Body of pancreas (tissue), 4 donors: Measurements from ENCODE around the gene FAM120C. TPM values are rescaled to one million over a fixed set of nuclear protein-coding genes. Genes with fewer than 3 reads are reported as not detected.

Experiments
- ATAC-seq: fragments of 150-250 bp; one replicate; pipeline ENCODE4 v1.9.1; 2016
- DNase-seq, 4 donors: peaks; one replicate each; pipeline ENCODE4 v3.0.0-alpha.2; 2019
- H3K27ac ChIP-seq, 4 donors: fragments of 200-600 bp; sonication (generic); 1 replicate in 3 of 4; 2 replicates in 1 of 4; pipeline versions ENCODE4 v1.5.1 to v1.6.1; 2016 to 2019; ENCODE audit warnings: mild to moderate bottlenecking in 1 of 4, mixed read lengths in 1 of 4, moderate library complexity in 1 of 4
- H3K27me3 ChIP-seq, 2 donors: fragments of 200-600 bp; sonication (generic); one replicate each; pipeline ENCODE4 v1.6.0; 2016; ENCODE audit warnings: mild to moderate bottlenecking in 1 of 2
- H3K36me3 ChIP-seq, 2 donors: fragments of 200-600 bp; sonication (generic); replicated peaks in 1 of 2; 2 replicates each; pipeline ENCODE4 v1.5.1; 2016; ENCODE audit warnings: low read depth in 2 of 2; ENCODE audit not compliant: insufficient read depth in 1 of 2
- H3K4me1 ChIP-seq: fragments of 200-600 bp; sonication (generic); one replicate; pipeline ENCODE4 v1.6.0; 2016
- H3K4me3 ChIP-seq, 2 donors: fragments of 200-600 bp; sonication (generic); 1 replicate in 1 of 2; 2 replicates in 1 of 2; pipeline ENCODE4 v1.5.1; 2016 to 2019
- H3K9me3 ChIP-seq, 3 donors: fragments of 200-600 bp; sonication (generic); 1 replicate in 2 of 3; 2 replicates in 1 of 3; pipeline ENCODE4 v1.5.1; 2016
- POLR2A ChIP-seq, 3 donors: fragments of 450-650 bp; IDR thresholded peaks; one replicate each; pipeline ENCODE4 v1.6.1; 2016; ENCODE audit warnings: antibody characterized with exemption in 3 of 3, mild to moderate bottlenecking in 2 of 3
- WGBS, 2 donors: methylation state at CpG; one replicate each; pipeline ENCODE4 v1.1.5; 2017; 5-methylcytosine and 5-hydroxymethylcytosine counted together
- intact Hi-C: fragments of 100-400 bp; cut with DNase I; formaldehyde crosslinking; loops from one replicate; pipeline ENCODE4 v1.15.1; 2023
- total RNA-seq, 2 donors: library from RNA; depleted of rRNA; stranded (reverse); fragments of >200 nt; gene quantifications; one replicate each; pipeline ENCODE4 v1.1.0, GENCODE V29; 2016
- TF ChIP-seq, protein P1 (sequence below), 7 experiments: fragments of 450-650 bp in 4 of 7; fragments of 200-600 bp in 3 of 7; sonication (generic) in 3 of 7; IDR thresholded peaks; one replicate each; pipeline ENCODE4 v1.5.1; 2016 to 2019; ENCODE audit warnings: antibody characterized with exemption in 7 of 7

FAM120C gene
- total RNA-seq, 2 donors from 2014 or later = 4.2 to 5.6 TPM

DNA sequence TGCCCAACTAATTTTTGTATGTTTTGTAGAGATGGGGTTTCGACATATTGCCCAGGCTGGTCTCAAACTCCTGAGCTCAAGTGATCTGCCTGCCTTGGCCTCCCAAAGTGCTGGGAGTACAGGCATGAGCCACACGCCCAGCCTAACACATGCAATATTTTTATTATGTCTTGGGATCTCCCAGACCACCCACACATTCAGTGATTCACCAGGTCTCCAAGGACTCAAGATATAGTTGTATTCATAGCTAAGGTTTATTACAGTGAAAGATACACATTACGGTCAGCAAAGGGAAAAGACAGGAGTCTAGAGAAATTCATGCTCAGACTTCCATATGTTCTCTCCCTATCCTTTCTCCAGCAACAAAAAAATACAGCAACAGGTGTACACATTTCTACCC is 25.5 kb upstream of the FAM120C start:
- no peak for DNase-seq
- WGBS, 2 donors = 85 to 100% methylated on average over 1 to 3 of the region's 3 CpGs
- TF ChIP-seq, protein P1, sequence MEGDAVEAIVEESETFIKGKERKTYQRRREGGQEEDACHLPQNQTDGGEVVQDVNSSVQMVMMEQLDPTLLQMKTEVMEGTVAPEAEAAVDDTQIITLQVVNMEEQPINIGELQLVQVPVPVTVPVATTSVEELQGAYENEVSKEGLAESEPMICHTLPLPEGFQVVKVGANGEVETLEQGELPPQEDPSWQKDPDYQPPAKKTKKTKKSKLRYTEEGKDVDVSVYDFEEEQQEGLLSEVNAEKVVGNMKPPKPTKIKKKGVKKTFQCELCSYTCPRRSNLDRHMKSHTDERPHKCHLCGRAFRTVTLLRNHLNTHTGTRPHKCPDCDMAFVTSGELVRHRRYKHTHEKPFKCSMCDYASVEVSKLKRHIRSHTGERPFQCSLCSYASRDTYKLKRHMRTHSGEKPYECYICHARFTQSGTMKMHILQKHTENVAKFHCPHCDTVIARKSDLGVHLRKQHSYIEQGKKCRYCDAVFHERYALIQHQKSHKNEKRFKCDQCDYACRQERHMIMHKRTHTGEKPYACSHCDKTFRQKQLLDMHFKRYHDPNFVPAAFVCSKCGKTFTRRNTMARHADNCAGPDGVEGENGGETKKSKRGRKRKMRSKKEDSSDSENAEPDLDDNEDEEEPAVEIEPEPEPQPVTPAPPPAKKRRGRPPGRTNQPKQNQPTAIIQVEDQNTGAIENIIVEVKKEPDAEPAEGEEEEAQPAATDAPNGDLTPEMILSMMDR (IDR thresholded peaks at IDR 0.05) = no peak
- TF ChIP-seq POLR2A (IDR thresholded peaks at IDR 0.05) = no peak

DNA sequence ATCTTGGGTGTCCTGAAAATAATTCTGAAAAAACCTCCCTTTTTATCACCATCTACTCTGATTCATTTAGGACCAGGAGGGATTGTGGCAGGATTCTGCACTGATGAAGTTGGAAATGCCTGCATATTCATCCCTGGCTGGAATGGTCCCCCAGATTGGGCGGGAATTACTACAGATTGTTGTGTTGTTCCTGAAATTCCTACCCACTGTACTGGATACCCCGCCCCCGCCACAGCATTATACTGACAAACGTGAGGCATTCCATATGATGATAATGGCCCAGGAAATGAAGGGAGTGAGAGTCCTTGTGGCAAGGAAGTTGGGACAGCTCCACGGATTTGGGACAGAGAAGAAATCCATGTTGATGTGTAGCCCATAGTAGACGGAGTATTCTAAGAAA is 15.2 kb upstream of the FAM120C start:
- intact Hi-C loops = no loop called here
- ATAC-seq = no peak
- Histone ChIP-seq H3K36me3 (no peaks in the 10 kb centered on the region), H3K4me1 (no peaks in the 10 kb centered on the region), H3K4me3 (no peak overlapping the region), H3K27ac (no peak overlapping the region), H3K9me3 (no peaks in the 10 kb centered on the region), H3K27me3 (no peaks in the 10 kb centered on the region)
- TF ChIP-seq, protein P1 (IDR thresholded peaks at IDR 0.05) = no peak
- TF ChIP-seq POLR2A (IDR thresholded peaks at IDR 0.05) = no peak
- no peak for DNase-seq
- WGBS, 2 donors = 64 to 66% methylated on average over 3 to 6 of the region's 6 CpGs

More for the DNA sequence above, 25.5 kb upstream of the FAM120C start:
- H3K27me3 ChIP-seq = no peaks in the 10 kb centered on the region
- no peak for ATAC-seq
- H3K4me3 ChIP-seq = no peak overlapping the region
- no peaks in the 10 kb centered on the region for H3K4me1 ChIP-seq
- no peak overlapping the region for H3K27ac ChIP-seq
- no peaks in the 10 kb centered on the region for H3K36me3 ChIP-seq
- intact Hi-C loops = no loop called here
- no peaks in the 10 kb centered on the region for H3K9me3 ChIP-seq

DNA sequence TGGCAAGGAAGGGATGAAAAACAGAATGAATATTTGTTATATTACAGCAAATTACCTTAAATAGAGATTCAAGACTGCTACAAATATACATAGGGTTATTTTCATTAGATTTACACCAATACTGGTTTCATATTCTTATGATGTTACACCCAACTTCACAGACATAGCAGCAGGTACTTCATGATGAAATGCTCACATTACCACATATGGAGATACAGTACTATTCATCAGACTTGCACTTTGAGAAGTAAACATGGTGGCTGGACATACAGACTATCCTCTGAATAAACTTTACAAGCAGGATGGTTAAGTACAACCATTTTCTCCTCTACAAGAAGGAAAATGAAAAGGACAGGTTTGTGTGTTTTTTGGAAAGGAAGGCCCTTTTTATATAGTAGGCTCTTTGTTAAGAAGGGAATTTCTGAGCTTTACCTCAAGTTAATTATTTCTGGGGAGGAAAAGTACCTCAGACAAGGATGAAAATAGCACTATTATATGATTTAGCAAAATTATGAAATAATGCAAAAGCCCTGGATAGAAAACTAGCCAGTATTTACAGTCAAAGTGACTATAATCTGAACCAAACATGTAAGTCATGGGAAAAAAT is 12.0 kb upstream of the FAM120C start:
- DNase-seq = no peak
- Histone ChIP-seq H3K9me3 (no peaks in the 10 kb centered on the region), H3K4me1 (no peaks in the 10 kb centered on the region), H3K27me3 (no peaks in the 10 kb centered on the region), H3K4me3 (no peak overlapping the region), H3K36me3 (no peaks in the 10 kb centered on the region), H3K27ac (peak overlapping the region in 1 of 4 donors; percentile 34)
- no peak for ATAC-seq
- intact Hi-C loops = no loop called here
- TF ChIP-seq, protein P1 (IDR thresholded peaks at IDR 0.05) = no peak

DNA sequence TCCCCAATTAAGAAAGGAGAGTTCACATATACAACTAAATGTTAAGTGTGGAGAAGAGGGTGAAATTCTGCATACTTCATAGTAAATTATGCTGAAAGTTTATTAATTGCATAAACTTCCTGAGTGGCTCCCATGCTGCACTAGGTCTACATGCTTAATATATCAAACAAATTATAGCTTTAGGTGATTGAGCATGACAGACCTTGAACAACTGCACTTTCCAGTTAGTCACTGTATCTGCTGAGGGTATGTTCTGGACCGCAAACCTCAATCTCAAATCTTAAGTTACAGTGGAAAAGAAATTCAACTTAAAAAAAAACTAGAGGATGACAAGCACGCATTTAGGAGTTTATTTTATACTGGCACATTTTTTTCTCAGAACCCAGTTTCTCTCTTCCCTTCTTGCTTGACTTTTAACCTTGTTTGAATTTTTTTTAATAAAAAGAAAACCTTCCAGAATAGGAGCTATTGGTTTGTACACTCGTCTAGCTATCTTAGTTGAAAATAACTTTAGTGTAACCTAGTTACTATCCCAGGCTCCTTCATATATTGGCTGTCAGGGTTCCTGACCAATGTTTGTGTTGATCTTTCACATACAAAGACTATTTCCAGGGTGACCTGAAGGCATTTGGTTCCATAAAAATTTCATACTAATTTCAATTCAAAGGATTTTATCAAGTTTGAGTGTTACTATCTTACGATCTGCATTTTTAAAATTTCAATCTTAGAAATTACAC is 10.2 kb upstream of the FAM120C start:
- DNase-seq (no peak), ATAC-seq (no peak)
- Histone ChIP-seq H3K9me3 (no peaks in the 10 kb centered on the region), H3K27me3 (no peaks in the 10 kb centered on the region), H3K4me3 (no peak overlapping the region), H3K4me1 (no peaks in the 10 kb centered on the region), H3K36me3 (no peaks in the 10 kb centered on the region), H3K27ac (no peak overlapping the region)
- intact Hi-C loops = no loop called here
- TF ChIP-seq POLR2A (IDR thresholded peaks at IDR 0.05) = no peak
- TF ChIP-seq, protein P1 (IDR thresholded peaks at IDR 0.05) = no peak
- WGBS, 2 donors = 70 to 74% methylated on average over 4 of the region's 4 CpGs

DNA sequence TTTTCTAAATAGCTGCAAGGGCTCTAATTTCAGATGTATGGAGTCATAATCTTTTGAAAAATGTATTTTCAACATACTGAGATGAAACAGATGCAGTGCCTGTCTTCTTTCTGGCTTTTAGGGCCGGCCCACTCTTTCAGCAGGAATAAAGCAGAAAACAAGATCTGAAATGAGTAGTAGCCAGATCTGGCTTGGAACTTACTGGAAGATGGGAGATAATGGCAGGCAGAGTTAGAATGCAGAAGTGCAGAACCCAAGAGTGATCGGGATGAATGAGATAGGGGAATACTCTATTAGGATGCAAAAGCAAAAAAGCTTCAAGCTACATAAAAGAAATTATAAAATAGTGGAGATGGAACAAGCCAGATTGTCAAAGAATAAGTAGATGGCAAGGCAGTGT is 1.4 kb upstream of the FAM120C start:
- no peaks in the 10 kb centered on the region for H3K36me3 ChIP-seq
- ATAC-seq = no peak
- 72 to 88% methylated on average over 2 of the region's 2 CpGs for WGBS, 2 donors
- TF ChIP-seq POLR2A (IDR thresholded peaks at IDR 0.05) = no peak
- TF ChIP-seq, protein P1 (IDR thresholded peaks at IDR 0.05) = no peak
- H3K27me3 ChIP-seq = no peaks in the 10 kb centered on the region
- H3K9me3 ChIP-seq = no peaks in the 10 kb centered on the region
- no peak overlapping the region for H3K27ac ChIP-seq
- H3K4me3 ChIP-seq = no peak overlapping the region
- no peak for DNase-seq
- peaks cover 25% of the 10 kb centered on the region for H3K4me1 ChIP-seq
- intact Hi-C loops = no loop called here
